ENCODE measurements around the gene SMC1B.
"Not testable (repeated sequence)": the region's sequence is repeated elsewhere in the genome, so short reads cannot be mapped to it uniquely, and the experiment has no call there.

Gene SMC1B

GRCh38 chr22:45420011-45420410 lies 6.6 kb upstream of the SMC1B start:
- no peak for DNase-seq (ENCODE audit: low spot score)

GRCh38 chr22:45418770-45419138 lies 5.4 kb upstream of the SMC1B start:
- DNase-seq (ENCODE audit: low spot score): no peak

- no peak for DNase-seq (ENCODE audit: low spot score)
These were observed 4.8 kb upstream of the SMC1B start for GRCh38 chr22:45418056-45418769.

- DNase-seq (ENCODE audit: low spot score): no peak
These were observed 409 bp downstream of the SMC1B start for GRCh38 chr22:45413013-45413367.

DNA sequence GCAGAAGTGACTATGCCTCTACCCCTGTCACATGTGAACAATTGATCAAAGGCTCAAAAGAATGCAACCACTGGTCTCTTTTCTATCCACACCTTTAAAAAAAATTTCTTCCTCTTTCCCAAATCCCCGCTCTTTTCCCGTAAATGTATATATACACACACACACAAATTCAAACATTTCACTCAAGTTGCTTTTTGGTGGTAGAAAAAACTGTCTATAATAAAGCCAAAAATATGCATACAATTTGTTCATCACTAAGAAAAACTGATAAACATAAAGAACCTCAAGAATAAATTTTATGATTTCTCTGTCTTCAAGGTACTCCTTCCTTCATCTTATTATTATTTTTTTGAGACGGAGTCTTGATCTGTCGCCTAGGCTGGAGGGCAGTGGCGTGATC lies 5.6 kb downstream of the SMC1B start:
- no peak for DNase-seq (ENCODE audit: low spot score)

DNA sequence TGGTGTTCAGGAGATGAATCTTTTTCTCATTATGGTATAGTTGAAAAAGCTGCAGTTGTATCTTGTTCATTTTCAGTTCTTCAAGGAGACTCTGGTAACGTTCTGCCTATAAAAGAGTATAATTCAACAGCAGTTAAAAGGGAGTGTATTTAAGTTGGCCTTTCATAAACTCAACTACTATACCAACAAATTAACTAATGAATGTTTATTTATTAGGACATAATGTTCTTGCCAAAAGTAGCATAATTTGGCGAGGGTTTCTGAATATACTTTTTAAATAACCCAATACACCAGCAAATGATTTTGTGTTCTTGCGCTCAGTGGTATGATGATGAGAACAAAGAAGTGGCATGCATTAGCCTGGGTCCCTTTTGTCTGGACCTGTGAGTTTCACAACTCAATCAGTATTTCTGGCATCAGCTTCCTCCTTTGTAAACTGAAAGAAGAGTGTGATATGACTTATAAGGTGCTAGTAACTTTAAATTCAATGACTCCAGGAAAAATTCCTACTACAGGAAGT lies 10.9 kb downstream of the SMC1B start:
- DNase-seq (ENCODE audit: low spot score): no peak

GRCh38 chr22:45399712-45400445 lies 13.5 kb downstream of the SMC1B start:
- no peak for DNase-seq (ENCODE audit: low spot score)

DNA sequence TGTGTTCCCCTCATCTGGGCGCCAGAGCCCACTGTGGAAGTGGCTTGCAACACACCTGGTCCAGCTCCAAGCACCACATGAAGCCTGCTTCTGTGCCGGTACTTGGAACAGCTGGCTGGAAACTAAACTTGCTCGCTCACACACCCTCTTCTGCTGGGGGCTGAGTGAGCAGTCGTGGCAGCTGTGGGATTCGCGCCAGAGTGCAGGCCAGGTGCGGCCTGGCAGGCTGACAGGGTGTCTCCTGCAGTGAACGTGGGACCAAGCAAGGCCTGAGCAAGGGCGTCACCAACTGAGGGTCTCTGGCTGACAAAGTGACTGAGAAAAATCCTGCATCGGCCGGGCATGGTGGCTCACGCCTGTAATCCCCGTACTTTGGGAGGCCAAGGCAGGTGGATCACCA lies 15.2 kb downstream of the SMC1B start:
- no peak for DNase-seq (ENCODE audit: low spot score)

- no peak for DNase-seq (ENCODE audit: low spot score)
These were observed 15.6 kb downstream of the SMC1B start for GRCh38 chr22:45397806-45398205.

DNA sequence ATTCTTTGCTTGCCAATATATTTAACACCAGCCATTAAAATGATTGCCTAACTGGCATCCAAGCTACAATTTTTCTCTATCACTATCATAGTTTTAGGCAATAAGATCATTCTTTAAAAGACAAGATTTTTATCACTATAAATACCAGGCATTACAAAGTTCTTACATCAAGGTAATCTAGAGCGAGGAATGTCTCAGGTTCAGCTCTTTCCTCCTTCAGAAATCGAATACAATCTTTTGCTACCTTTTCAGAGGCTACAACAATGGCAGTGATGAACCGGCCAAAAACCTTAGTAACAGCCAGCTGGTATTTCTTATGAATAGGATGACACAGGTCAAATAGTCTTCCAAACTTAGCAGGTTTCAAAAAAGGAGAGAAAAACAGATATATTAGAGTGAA lies 23.9 kb downstream of the SMC1B start:
- DNase-seq (ENCODE audit: low spot score): no peak

DNA sequence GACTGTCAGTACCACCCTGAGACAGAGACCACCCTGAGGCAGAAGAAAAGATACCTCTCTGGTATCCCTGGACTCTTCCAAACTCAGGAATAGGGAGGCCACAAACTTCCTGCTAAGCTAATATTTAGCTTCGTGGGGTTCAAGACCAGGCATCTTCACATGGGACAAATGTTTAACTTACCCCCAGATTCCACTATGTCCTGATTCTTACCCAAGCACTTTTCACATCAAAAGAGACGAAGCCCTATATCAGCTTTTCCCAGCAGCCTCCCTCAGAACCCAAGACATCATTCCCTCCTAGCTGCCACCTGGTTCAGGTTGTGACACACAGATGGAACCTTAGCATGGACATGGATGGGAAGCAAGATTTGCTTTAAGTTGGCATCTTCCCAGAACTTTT lies 32.1 kb downstream of the SMC1B start:
- DNase-seq (ENCODE audit: low spot score): no peak

DNA sequence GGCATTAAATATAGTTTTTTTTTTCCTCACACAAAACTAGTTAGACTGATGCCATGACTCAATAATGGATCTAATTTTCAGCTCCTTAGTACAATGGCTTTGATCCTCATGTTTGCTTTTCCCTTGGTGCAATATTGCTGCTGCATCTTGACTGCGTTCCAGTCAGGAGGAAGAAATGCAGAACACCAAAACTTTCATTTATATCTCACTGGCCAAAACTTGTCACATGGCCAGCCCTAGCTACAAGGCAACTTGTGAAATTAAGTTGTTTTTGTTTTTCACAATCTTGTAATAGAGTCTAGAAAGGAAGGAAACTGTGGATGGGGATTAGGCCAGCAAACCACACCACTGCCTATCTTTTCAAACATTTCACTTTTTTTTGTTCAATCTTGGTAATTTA lies 36.7 kb downstream of the SMC1B start:
- no peak for DNase-seq (ENCODE audit: low spot score)

- no peak for DNase-seq (ENCODE audit: low spot score)
These were observed 37.4 kb downstream of the SMC1B start for GRCh38 chr22:45376009-45376408.

- DNase-seq (ENCODE audit: low spot score): not testable (repeated sequence)
These were observed 39.8 kb downstream of the SMC1B start for GRCh38 chr22:45373592-45373991.

DNA sequence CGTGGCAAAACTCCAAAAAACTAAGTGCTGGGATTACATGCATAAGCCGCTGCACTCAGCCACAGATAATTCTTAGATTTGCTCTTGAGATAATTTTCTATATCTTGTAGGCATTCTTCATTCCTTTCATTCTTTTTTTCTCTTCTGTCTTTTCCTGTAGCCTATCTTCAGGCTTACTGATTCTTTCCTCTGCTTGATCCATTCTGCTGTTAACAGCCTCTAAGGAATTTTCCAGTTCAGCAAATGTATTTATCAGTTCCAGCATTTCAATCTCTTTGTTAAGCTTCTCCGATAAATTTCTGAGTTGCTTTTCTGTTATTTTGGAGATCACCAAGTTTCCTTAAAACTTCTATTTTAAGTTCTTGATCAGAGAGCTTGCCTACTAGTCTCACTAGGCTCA lies 46.7 kb downstream of the SMC1B start:
- no peak for DNase-seq (ENCODE audit: low spot score)

DNA sequence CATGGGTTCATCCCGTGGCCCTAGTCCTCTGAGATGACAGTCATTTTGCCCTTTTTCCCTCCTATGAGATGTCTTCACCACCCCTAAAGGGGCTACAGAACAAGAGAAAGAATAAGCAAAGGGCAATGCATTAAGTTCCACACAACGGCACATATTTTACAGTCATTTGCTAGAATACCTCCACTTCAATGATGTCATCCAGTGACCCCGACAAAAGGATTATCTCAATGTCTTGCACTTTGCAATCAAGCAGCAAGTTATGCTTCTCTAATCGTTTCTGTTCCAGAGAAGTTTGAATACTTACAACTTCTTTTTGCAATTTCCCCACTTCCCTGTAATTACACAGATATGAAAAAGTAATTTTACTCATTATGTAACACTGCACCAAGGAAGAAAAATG lies 53.8 kb downstream of the SMC1B start:
- no peak for DNase-seq (ENCODE audit: low spot score)

DNA sequence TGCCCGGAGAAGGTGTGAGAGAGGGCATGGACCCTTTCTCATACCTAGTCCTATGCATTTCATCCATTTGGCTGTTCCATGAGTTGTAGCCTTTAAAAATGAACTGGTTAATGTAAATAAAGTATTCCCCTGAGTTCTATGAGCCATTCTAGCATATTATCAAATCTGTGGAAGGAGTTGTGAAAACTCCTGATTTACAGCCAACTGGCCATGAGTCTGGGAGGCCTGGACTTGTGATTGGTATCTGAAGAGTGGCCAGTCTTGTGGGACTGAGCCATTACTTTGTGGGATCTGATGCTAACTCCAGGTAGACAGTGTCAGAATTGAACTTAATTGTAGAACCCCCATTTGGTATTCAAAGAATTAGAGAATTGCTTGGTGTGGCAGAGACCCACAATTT lies 55.3 kb downstream of the SMC1B start:
- no peak for DNase-seq (ENCODE audit: low spot score)

DNA sequence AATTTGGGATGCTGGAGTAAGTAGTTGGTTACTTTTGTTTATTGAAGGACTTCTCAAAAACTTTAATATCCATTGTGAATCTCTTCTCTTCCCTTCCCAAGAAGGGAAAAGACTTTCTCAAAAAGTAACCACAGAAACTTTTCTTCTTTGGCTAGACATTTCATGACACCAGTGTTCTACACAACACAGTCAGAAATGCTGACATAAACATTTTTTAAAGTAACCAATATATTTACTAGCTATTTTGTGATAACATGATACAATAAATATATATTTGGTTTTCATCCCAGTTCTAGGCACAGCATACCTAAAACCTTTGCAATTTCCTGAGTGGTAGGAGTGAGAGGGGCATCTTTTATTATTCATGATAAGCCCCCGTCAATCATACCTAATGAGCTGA lies 55.9 kb downstream of the SMC1B start:
- DNase-seq (ENCODE audit: low spot score): no peak

DNA sequence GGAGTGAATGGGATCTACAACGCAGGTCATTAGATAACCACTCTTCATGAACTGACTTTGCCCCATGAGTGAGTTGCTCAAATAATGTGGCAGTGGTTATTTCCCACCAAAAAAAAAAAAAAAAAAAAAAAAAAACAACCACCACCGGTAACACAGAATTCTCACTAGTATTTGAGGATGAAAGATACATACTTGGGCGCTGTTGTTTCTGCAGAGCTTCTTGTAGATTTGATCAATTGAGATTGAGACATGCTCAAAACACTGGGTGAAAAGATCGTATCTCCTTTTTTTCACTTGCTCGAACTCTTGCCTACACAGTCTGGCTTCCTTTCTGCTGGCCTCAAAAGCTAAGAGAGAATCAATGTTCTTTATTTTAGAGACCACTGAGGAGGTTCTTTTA lies 59.6 kb downstream of the SMC1B start:
- DNase-seq (ENCODE audit: low spot score): no peak

- DNase-seq (ENCODE audit: low spot score): not testable (repeated sequence)
These were observed 60.6 kb downstream of the SMC1B start for GRCh38 chr22:45352757-45353156.

- DNase-seq (ENCODE audit: low spot score): no peak
These were observed 61.4 kb downstream of the SMC1B start for GRCh38 chr22:45351956-45352355.

DNA sequence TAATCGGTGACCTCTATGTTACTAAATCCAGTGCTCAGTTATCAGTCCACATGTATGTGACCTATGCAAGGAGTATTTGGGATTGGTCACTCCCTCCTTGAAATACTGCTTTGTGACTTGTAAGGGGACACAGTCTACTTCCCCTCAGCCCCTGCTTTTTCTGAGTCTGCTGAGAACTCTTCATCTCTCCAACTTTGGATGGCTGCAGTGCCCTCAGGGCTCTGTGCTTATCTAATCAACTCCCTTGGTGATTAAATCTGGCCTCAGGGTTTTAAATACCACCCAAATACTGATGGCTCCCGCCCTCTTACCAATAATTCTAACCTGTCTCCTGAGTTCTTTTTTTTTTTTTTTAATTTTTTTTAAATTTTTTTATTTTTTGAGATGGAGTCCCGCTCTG lies 63.5 kb downstream of the SMC1B start:
- no peak for DNase-seq (ENCODE audit: low spot score)

DNA sequence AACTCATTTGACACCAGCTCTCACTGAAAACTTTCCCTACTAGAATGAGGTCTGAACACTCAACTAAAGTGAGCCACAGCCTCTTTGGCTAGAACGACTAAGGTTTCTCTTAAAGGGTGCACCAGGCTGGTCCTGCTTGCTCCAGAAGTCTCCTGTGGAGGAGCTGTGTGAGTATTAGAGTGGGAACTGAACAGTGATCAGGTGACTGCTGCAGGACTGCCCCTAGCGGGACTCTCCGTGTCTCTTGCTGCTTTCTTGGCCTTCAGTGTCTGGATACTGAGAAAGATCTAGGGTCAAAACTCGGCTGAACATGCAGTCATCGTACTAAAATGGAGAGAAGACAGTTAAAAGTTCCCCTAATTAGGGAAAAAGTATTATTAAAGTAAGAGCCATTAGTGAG lies 69.1 kb downstream of the SMC1B start:
- no peak for DNase-seq (ENCODE audit: low spot score)

GRCh38 chr22:45343143-45343542 lies 70.3 kb downstream of the SMC1B start:
- DNase-seq (ENCODE audit: low spot score): no peak

All from left forelimb (tissue), 1 donor.